Esophagus squamous epithelium (tissue), 5 donors: ENCODE results near the gene AP4E1. TPM values are rescaled to one million over a fixed set of nuclear protein-coding genes. Genes with fewer than 3 reads are reported as not detected.

ENCODE experiments used
- DNase-seq: peaks from one replicate; lab custom pipeline; 2025; lab: John Stamatoyannopoulos, UW
- H3K27ac ChIP-seq, 4 donors: fragments of 200-600 bp; sonication (generic); one replicate each; pipeline ENCODE4 v1.5.1; 2016 to 2019; ENCODE audit warnings: mild to moderate bottlenecking in 1 of 4
- H3K27me3 ChIP-seq, 4 donors: fragments of 200-600 bp; sonication (generic); 1 replicate in 3 of 4; 2 replicates in 1 of 4; pipeline versions ENCODE4 v1.5.1 to v1.6.0; 2017 to 2021; ENCODE audit warnings: antibody characterized with exemption in 1 of 4
- H3K36me3 ChIP-seq, 3 donors: fragments of 200-600 bp; sonication (generic); one replicate each; pipeline ENCODE4 v1.5.1; 2016 to 2019
- H3K4me1 ChIP-seq, 3 donors: fragments of 200-600 bp; sonication (generic); one replicate each; pipeline ENCODE4 v1.5.1; 2017 to 2019
- H3K4me3 ChIP-seq, 4 donors: fragments of 200-600 bp; sonication (generic); 1 replicate in 3 of 4; 2 replicates in 1 of 4; pipeline ENCODE4 v1.5.1; 2016 to 2019; ENCODE audit warnings: mild to moderate bottlenecking in 2 of 4, moderate library complexity in 1 of 4
- H3K9me3 ChIP-seq, 3 donors: fragments of 200-600 bp; sonication (generic); one replicate each; pipeline ENCODE4 v1.5.1; 2016 to 2019
- CTCF ChIP-seq, 6 experiments: fragments of 450-650 bp in 4 of 6; fragments of 200-600 bp in 2 of 6; sonication (generic) in 2 of 6; IDR thresholded peaks; one replicate each; pipeline ENCODE4 v1.5.1; 2016 to 2019; ENCODE audit warnings: antibody characterized with exemption in 6 of 6, mild to moderate bottlenecking in 4 of 6, moderate library complexity in 4 of 6
- POLR2A ChIP-seq, 4 donors: fragments of 450-650 bp; IDR thresholded peaks; one replicate each; pipeline ENCODE4 v1.6.1; 2017; ENCODE audit warnings: antibody characterized with exemption in 4 of 4, mild to moderate bottlenecking in 4 of 4, moderate library complexity in 3 of 4
- WGBS, 2 donors: methylation state at CpG; one replicate each; pipeline ENCODE4 v1.1.5; 2018; 5-methylcytosine and 5-hydroxymethylcytosine counted together
- intact Hi-C: fragments of 100-400 bp; cut with DNase I; formaldehyde crosslinking; loops from one replicate; pipeline ENCODE4 v1.15.0; 2022
- total RNA-seq, 4 donors: library from RNA; depleted of rRNA; stranded (reverse); fragments of >200 nt; gene quantifications; one replicate each; pipeline ENCODE4 v1.1.0, GENCODE V29; 2016
- donor health status: DM: yes; HTN: yes; CAD: no.

The AP4E1 gene
- 10 to 100 TPM in 2 of 4 donors, 1 to 10 TPM in 2; 5.7 to 11.1 (median 10.1) TPM for total RNA-seq

GRCh38 chr15:50908209-50909009, at the start of gene AP4E1:
AP4E1 (plus strand) TSS chr15:50908683; CDS start chr15:50908779, 96 bp downstream.
- DNase-seq, result peak; percentile 58
- H3K27me3 ChIP-seq, result no peaks in the 10 kb centered on the region
- H3K9me3 ChIP-seq, result no peaks in the 10 kb centered on the region
- intact Hi-C loops, result no loop called here
- peaks cover 15 to 37% (median 24%) of the 10 kb centered on the region in 3 donors for H3K4me1 ChIP-seq
- TF ChIP-seq POLR2A (IDR thresholded peaks at IDR 0.05) (peak in 3 of 4 donors; percentile 54 to 83 (median 62)), CTCF (IDR thresholded peaks at IDR 0.05) (peak; percentile 95 to 99 (median 98))
- H3K27ac ChIP-seq, result peak within 1 kb of the TSS; percentile 80 to 95 (median 92)
- 0% methylated on average over 30 of the region's 100 CpGs; no CpG with 5 or more reads in 1 of the 2 donors for WGBS, 2 donors
- peak within 1 kb of the TSS; percentile 58 to 88 (median 74) for H3K4me3 ChIP-seq
- H3K36me3 ChIP-seq, result peaks cover 0 to 22% (median 3%) of the 10 kb centered on the region in 3 donors

- Histone ChIP-seq H3K9me3 (no peaks in the 10 kb centered on the region), H3K36me3 (no peaks in the 10 kb centered on the region), H3K27me3 (peaks cover 0 to 4% (median 0%) of the 10 kb centered on the region in 4 donors), H3K27ac (no peak overlapping the region), H3K4me3 (no peak overlapping the region), H3K4me1 (peaks cover 0 to 8% (median 0%) of the 10 kb centered on the region in 3 donors)
- intact Hi-C loops, result no loop called here
- no peak for TF ChIP-seq CTCF (IDR thresholded peaks at IDR 0.05)
- no peak for TF ChIP-seq POLR2A (IDR thresholded peaks at IDR 0.05)
- 91% methylated on average over 5 of the region's 5 CpGs for WGBS, 2 donors
- DNase-seq, result no peak
These were observed 47.7 kb upstream of the AP4E1 start for GRCh38 chr15:50860824-50861223.

- DNase-seq, result no peak
- H3K4me1 ChIP-seq, result peaks cover 0 to 5% (median 0%) of the 10 kb centered on the region in 3 donors
- no peak overlapping the region for H3K27ac ChIP-seq
- no peak for TF ChIP-seq CTCF (IDR thresholded peaks at IDR 0.05)
- no peak for TF ChIP-seq POLR2A (IDR thresholded peaks at IDR 0.05)
- H3K36me3 ChIP-seq, result no peaks in the 10 kb centered on the region
- H3K4me3 ChIP-seq, result no peak overlapping the region
- intact Hi-C loops, result no loop called here
- no peaks in the 10 kb centered on the region for H3K9me3 ChIP-seq
- no peaks in the 10 kb centered on the region for H3K27me3 ChIP-seq
These were observed 45.9 kb upstream of the AP4E1 start for GRCh38 chr15:50862553-50862952.

GRCh38 chr15:50864873-50865272, 43.6 kb upstream of the AP4E1 start:
- intact Hi-C loops, result no loop called here
- Histone ChIP-seq H3K36me3 (no peaks in the 10 kb centered on the region), H3K4me1 (no peaks in the 10 kb centered on the region), H3K27ac (no peak overlapping the region), H3K4me3 (no peak overlapping the region), H3K27me3 (no peaks in the 10 kb centered on the region), H3K9me3 (no peaks in the 10 kb centered on the region)
- TF ChIP-seq POLR2A (IDR thresholded peaks at IDR 0.05), result no peak
- TF ChIP-seq CTCF (IDR thresholded peaks at IDR 0.05), result no peak
- DNase-seq, result no peak
- 89 to 96% methylated on average over 1 of the region's 1 CpG for WGBS, 2 donors
